Ovary (tissue), 9 donors: ENCODE data around the gene ANKRD10. TPM values are rescaled to one million over a fixed set of nuclear protein-coding genes. Genes with fewer than 3 reads are reported as not detected.

ENCODE experiments used
- DNase-seq, 5 donors: peaks; one replicate each; pipeline ENCODE4 v3.0.0-alpha.2; 2019 to 2020
- H3K27ac ChIP-seq, 2 donors: fragments of 200-600 bp; one replicate each; pipeline versions ENCODE4 v1.5.1 to v1.8.0; 2019 to 2022
- H3K27me3 ChIP-seq: fragments of 200-600 bp; one replicate; pipeline ENCODE4 v1.8.0; 2022
- H3K36me3 ChIP-seq: fragments of 200-600 bp; sonication (generic); one replicate; pipeline ENCODE4 v1.5.1; 2019
- H3K4me1 ChIP-seq: one replicate; pipeline ENCODE4 v1.8.1; 2013; ENCODE audit warnings: mild to moderate bottlenecking, moderate library complexity; ENCODE audit not compliant: insufficient read depth
- H3K4me3 ChIP-seq: fragments of 200-600 bp; sonication (generic); one replicate; pipeline ENCODE4 v1.5.1; 2017
- H3K9me3 ChIP-seq, 2 donors: fragments of 200-600 bp in 1 of 2; sonication (generic) in 1 of 2; one replicate each; pipeline versions ENCODE4 v1.5.1 to v1.8.1; 2013 to 2019; ENCODE audit warnings: mild to moderate bottlenecking in 1 of 2, moderate library complexity in 1 of 2
- EP300 ChIP-seq: sonication (generic); formaldehyde crosslinking; IDR thresholded peaks from one replicate; pipeline ENCODE4 v1.6.1; 2017; ENCODE audit warnings: antibody characterized with exemption
- POLR2A ChIP-seq: fragments of 450-650 bp; IDR thresholded peaks from one replicate; pipeline ENCODE4 v1.6.1; 2017; ENCODE audit warnings: antibody characterized with exemption, mild to moderate bottlenecking, moderate library complexity
- WGBS, 3 donors: extraction: QIAGEN DNeasy Blood & Tissue Kit in 1 of 3; methylation state at CpG; one replicate each; pipeline versions ENCODE4 v1.1.5 to v1.1.7; 2013 to 2017; 5-methylcytosine and 5-hydroxymethylcytosine counted together
- intact Hi-C, 4 donors: fragments of 100-400 bp; cut with DNase I; formaldehyde crosslinking; loops; one replicate each; pipeline versions ENCODE4 v1.11.0 to v1.15.1; 2022 to 2023
- polyA plus RNA-seq, 2 donors: library from polyadenylated mRNA; stranded (reverse); fragments of 200-250 nt in 1 of 2; fragments of 350-450 nt in 1 of 2; fragmentation: Illumina TruSeq in 1 of 2; extraction: RNeasy Lipid Tissue Mini Kit (QIAGEN cat#74804) in 1 of 2; gene quantifications; one replicate each; pipeline ENCODE4 v1.2.3, GENCODE V29; 2013 to 2014
- total RNA-seq, 7 donors: library from RNA; depleted of rRNA in 2 of 7; stranded (reverse); fragments of >200 nt in 2 of 7; fragmentation: NEBNext Ultra II Directional in 3 of 7; extraction: Animal tissue kit (Norgen Biotek cat#: 25700) in 3 of 7; gene quantifications; one replicate each; pipeline versions ENCODE4 v1.1.0 to v1.2.4, GENCODE V29; 2016 to 2023
- TF ChIP-seq, protein P1 (sequence below), 3 donors: fragments of 450-650 bp in 2 of 3; fragments of 200-600 bp in 1 of 3; IDR thresholded peaks; one replicate each; pipeline versions ENCODE4 v1.5.1 to v1.8.0; 2016 to 2022; ENCODE audit warnings: antibody characterized with exemption in 3 of 3, mild to moderate bottlenecking in 1 of 3
- donor health status: DM: no; HTN: no; CAD: no; lungs with moderate emphysema.
- donor health status: DM: no; HTN: no; CAD: no.
- donor health status: Bipolar disorder and iron deficiency.
- donor health status: DM: yes; HTN: yes; CAD: no.
- donor health status: DM: no; HTN: no; CAD: no.
- donor health status: DM: yes; HTN: yes; CAD: no.

Gene ANKRD10
- total and polyA plus RNA-seq, 9 donors, result 62.4 to 172 (median 129) TPM

DNA sequence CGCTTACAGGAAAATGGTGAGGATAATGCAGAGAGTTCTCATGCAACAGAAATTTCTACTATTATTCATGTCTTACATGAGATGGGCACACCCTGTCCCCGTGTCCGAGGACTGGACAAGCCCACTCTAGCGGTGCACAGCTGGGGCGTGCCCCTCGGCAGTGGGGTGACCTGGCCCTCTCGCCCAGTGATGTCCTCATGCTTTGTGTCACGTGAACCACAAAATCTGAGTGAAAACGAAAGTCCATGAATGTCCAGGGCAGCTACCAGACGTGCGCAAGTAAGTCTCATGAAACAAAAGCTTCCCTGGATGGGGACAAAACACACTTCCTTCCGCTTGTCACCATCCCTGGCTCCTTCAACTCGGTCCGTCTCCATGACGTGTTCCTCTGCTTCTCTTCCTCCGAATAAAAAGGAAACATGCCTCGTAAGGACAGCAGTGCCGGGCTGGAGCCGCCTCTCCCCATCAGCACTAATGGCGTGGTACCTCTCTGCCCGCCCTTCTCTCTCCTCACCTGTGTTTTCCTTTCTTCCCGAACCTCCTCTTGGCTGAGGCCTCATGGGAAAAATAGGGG is 45.6 kb downstream of the ANKRD10 start:
- no peak overlapping the region for H3K4me3 ChIP-seq
- H3K9me3 ChIP-seq, result no peaks in the 10 kb centered on the region
- no peaks in the 10 kb centered on the region for H3K36me3 ChIP-seq
- TF ChIP-seq EP300 (no peak), POLR2A (no peak)
- TF ChIP-seq, protein P1, sequence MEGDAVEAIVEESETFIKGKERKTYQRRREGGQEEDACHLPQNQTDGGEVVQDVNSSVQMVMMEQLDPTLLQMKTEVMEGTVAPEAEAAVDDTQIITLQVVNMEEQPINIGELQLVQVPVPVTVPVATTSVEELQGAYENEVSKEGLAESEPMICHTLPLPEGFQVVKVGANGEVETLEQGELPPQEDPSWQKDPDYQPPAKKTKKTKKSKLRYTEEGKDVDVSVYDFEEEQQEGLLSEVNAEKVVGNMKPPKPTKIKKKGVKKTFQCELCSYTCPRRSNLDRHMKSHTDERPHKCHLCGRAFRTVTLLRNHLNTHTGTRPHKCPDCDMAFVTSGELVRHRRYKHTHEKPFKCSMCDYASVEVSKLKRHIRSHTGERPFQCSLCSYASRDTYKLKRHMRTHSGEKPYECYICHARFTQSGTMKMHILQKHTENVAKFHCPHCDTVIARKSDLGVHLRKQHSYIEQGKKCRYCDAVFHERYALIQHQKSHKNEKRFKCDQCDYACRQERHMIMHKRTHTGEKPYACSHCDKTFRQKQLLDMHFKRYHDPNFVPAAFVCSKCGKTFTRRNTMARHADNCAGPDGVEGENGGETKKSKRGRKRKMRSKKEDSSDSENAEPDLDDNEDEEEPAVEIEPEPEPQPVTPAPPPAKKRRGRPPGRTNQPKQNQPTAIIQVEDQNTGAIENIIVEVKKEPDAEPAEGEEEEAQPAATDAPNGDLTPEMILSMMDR (IDR thresholded peaks at IDR 0.05), result no peak
- intact Hi-C loops, result no loop called here
- peak in 1 of 5 donors; percentile 29 for DNase-seq
- 89 to 90% (median 89%) methylated on average over 22 of the region's 22 CpGs for WGBS, 3 donors
- peak overlapping the region; percentile 18 to 57 for H3K27ac ChIP-seq
- no peaks in the 10 kb centered on the region for H3K27me3 ChIP-seq
- peaks cover 8% of the 10 kb centered on the region for H3K4me1 ChIP-seq

DNA sequence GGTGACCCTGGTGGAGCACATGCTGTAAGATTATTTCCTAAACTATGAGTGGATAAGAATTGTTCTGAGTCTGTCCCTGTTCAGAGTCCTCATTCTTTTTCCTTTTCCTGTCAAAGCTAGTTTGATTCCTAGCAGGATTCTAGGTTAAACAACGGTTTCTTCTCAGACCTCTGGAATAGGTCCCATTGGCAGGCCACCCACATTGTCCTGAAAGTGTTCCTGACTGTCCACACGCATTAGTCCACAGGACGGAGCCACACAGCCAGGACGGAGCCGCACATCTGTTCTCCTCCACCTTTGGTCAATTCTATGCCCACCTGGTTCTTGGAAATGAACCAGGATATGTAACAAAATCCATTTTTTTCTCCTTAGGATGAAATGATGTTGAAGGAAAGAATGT is 46.1 kb downstream of the ANKRD10 start:
- WGBS, 3 donors, result 44 to 54% (median 54%) methylated on average over 5 of the region's 5 CpGs
- no peak overlapping the region for H3K27ac ChIP-seq
- no peaks in the 10 kb centered on the region for H3K27me3 ChIP-seq
- H3K4me3 ChIP-seq, result no peak overlapping the region
- intact Hi-C loops, result no loop called here
- no peaks in the 10 kb centered on the region for H3K36me3 ChIP-seq
- H3K9me3 ChIP-seq, result no peaks in the 10 kb centered on the region
- TF ChIP-seq EP300 (no peak), POLR2A (no peak)
- TF ChIP-seq, protein P1 (IDR thresholded peaks at IDR 0.05), result no peak
- H3K4me1 ChIP-seq, result peaks cover 6% of the 10 kb centered on the region
- peak in 1 of 5 donors; percentile 32 for DNase-seq

DNA sequence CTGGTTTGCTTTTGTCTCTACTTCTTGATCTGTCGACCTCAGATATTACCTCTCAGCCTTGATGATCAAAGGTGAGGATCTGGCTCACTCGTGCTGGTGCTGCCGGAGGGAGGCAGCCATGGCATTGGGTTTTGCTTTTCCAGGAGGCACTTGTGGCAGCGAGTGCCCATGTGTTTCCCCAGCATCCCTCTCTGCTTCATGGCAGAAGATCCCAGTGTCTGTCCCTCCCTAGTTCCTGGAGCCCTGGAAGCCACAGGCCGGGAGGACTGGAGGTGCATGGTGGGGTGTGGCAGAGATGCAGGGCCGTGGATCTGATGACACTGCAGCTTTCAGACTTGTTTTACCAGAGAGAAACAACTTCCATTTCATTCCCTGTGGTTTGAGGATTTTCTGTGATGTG is 47.5 kb downstream of the ANKRD10 start:
- Histone ChIP-seq H3K4me1 (peaks cover 6% of the 10 kb centered on the region), H3K9me3 (no peaks in the 10 kb centered on the region), H3K27me3 (no peaks in the 10 kb centered on the region), H3K4me3 (no peak overlapping the region), H3K27ac (no peak overlapping the region), H3K36me3 (no peaks in the 10 kb centered on the region)
- TF ChIP-seq POLR2A (no peak), EP300 (no peak)
- TF ChIP-seq, protein P1 (IDR thresholded peaks at IDR 0.05), result no peak
- WGBS, 3 donors, result 80 to 88% (median 83%) methylated on average over 6 of the region's 6 CpGs
- intact Hi-C loops, result no loop called here
- no peak for DNase-seq

DNA sequence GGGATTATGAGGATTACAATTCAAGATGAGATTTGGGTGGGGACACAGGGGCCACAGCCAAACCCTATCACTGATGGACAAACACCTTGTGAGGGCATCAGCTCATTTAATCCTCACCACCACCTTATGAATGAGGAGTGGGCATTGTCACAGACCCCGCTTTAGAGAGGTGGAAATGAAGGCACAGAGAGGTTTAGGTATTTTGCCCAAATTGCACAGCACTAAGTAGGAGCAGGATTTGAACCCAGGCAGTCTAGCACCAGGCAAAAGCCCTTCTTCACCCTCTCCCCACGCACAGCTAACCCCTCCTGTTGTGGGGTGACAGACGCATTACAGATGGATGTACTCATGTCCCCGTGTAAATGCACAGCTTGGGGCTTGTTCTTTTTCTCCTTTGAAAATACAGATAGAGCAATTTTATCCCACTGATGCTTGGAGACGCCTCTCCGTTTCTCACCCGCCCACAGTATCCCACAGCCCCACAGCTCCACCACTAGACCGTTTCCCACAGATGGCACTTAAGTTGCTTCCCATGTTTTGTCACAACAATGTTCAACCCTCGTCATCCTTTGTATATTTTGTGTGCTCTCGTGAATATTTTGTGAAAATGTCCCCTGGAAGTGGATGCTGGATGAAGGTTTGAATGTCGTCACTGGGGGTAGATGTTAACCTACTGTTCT is 48.2 kb downstream of the ANKRD10 start:
- Histone ChIP-seq H3K4me3 (no peak overlapping the region), H3K36me3 (no peaks in the 10 kb centered on the region), H3K27ac (no peak overlapping the region), H3K9me3 (no peaks in the 10 kb centered on the region), H3K27me3 (no peaks in the 10 kb centered on the region), H3K4me1 (peaks cover 6% of the 10 kb centered on the region)
- WGBS, 3 donors, result 72 to 75% (median 75%) methylated on average over 11 of the region's 11 CpGs
- intact Hi-C loops, result no loop called here
- TF ChIP-seq, protein P1 (IDR thresholded peaks at IDR 0.05), result no peak
- TF ChIP-seq EP300, result no peak
- no peak for DNase-seq
